ENCODE results near the gene FAU. TPM values are rescaled to one million over a fixed set of nuclear protein-coding genes. Genes with fewer than 3 reads are reported as not detected.

FAU gene
- total RNA-seq, 4 donors from 2014 or later = 793 to 1,064 (median 875) TPM

GRCh38 chr11:65118097-65118837 is 3.7 kb downstream of the FAU start:
- TF ChIP-seq, protein P1, sequence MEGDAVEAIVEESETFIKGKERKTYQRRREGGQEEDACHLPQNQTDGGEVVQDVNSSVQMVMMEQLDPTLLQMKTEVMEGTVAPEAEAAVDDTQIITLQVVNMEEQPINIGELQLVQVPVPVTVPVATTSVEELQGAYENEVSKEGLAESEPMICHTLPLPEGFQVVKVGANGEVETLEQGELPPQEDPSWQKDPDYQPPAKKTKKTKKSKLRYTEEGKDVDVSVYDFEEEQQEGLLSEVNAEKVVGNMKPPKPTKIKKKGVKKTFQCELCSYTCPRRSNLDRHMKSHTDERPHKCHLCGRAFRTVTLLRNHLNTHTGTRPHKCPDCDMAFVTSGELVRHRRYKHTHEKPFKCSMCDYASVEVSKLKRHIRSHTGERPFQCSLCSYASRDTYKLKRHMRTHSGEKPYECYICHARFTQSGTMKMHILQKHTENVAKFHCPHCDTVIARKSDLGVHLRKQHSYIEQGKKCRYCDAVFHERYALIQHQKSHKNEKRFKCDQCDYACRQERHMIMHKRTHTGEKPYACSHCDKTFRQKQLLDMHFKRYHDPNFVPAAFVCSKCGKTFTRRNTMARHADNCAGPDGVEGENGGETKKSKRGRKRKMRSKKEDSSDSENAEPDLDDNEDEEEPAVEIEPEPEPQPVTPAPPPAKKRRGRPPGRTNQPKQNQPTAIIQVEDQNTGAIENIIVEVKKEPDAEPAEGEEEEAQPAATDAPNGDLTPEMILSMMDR (IDR thresholded peaks at IDR 0.05; ENCODE audit: low read depth) = no peak

DNA sequence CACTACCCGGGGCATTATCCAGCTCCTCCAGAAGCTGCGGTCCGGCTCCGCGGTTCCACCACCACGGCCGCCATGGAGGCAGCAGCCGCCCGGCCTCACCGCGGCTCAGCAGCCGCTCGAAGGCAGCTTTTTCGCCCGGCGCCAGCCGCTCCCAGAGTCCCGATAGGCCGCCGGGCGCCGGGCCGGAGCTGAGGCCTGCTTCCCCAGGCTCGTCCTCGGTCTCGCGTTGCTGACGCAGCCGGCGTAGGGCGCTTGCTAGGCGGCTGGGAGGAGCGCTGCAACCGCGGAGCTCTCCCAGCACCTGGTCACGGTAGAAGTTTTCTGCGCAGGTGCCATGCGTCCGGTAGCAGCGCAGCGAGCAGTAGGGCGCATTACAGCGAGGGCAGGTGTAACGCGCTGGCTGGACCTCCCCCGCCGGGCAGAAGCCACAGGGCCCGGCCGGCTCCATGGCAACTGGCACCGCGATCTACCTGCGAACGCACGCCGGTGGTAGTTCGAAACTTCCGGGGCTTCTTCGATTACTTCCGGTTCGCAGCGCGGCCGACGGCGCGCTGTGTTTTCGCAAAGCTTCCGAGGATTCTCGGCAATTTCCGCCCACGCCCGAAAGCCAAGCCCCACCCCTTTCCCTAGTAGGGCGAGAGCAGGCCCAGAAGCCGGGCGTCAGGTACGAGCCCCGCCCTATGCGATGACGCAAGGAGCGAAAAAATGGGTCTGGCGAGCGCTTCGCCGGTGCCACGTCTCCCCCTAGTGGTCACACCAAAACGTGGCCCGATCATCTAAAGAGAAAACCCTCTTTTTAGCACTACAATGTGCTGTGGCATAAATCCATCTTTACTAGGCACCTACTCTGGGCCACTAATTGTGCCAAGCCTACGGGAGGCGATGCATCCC is 4.5 kb downstream of the FAU start, which contains the start of gene ZNHIT2:
ZNHIT2 (minus strand) TSS at position 496 of the 891 bp plus-strand sequence; CDS start at position 448, 48 bp downstream.
- TF ChIP-seq, protein P1 (IDR thresholded peaks at IDR 0.05; ENCODE audit: low read depth) = no peak

DNA sequence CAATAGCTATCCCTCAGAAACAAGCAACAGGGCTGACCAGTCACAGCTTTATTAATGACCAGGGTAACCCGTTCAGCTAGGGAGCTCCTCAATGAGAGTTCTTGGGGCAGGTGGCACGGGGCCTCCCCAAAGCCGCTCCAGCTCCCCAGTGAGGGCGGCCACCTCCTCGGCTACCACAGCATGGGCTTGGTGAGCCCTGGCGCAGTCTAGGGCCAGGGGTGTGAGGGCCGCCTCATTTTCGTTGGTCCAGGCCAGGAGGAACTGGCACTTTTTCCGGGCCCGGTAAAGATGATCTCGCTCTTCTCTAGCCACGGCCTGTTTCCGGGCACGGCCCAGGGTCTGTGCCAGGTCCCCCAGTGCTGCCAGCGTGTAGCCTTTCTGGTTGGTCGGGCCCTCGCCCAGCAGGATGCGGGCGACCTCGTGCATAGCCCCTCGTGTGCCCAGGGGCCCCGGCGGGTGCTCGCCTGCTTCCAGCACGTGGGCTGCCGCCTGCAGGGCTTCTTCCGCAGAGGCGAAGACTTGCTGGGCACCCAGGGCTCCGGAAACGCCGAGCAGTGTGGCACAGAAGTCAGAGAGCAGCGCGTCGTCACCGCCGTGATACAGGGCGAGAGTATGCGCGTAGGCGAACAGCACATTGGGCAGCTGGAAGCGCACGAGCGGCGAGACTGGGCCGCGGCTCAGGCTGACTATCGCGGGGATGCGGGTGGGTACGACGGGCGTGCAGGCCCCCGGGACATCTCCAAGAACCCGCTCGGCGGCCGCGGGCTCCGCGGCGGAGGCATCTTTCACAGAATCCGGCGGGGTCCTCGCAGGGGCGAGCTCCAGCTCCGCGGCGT is 5.3 kb downstream of the FAU start:
- TF ChIP-seq, protein P1 (IDR thresholded peaks at IDR 0.05; ENCODE audit: low read depth) = no peak

DNA sequence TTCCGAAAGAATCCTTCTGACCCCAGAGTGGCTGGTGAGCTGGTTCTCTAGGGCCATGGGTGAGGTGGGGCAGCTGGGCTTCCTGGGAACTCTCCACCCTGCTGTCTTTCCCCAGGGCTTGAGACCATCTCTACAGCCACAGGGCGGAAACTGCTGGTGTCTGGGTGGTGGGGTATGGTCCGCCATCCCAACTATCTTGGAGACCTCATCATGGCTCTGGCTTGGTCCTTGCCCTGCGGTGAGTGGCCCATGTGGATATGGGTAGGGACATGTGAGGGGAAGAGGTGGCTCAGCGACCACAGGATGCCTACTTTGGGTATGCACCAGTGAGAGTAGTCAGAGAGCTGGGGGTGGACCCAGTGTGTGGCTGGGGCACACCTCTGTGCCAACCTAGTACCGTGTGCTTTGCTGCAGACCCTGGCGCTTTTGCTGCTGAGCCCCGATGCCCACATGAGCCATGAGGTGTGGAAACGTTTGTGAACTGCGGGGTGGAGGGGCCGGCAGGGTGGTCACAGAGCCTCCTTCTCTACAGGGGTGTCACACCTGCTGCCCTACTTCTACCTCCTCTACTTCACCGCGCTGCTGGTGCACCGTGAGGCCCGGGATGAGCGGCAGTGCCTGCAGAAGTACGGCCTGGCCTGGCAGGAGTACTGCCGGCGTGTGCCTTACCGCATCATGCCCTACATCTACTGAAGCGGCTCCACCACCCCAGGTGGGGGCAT is 6.4 kb downstream of the FAU start:
- TF ChIP-seq, protein P1 (IDR thresholded peaks at IDR 0.05; ENCODE audit: low read depth) = no peak

GRCh38 chr11:65114538-65115171 is 7.3 kb downstream of the FAU start:
- TF ChIP-seq, protein P1 (IDR thresholded peaks at IDR 0.05; ENCODE audit: low read depth) = no peak

DNA sequence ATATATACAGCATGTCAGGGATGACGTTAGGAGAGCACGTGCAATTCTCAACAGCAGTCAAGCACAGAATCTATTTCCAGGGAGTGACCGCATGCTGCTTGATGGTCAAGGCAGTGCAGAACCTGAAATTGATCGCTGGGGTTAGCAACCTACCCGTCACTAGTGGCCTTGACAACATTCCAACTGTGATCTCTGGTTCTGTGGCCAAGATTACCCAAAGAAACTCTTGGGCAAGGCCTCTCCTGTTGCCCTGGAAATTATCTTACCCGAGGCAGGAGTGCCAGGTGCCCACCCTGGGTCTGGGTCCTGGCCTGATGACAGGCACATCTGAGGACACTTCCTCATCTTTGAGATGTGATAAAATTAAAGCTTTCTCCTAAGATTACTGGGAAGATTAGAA is 8.1 kb downstream of the FAU start:
- TF ChIP-seq, protein P1 (IDR thresholded peaks at IDR 0.05; ENCODE audit: low read depth) = no peak

Data from subcutaneous adipose tissue (tissue), 4 donors.